CD4-positive, alpha-beta T cell treated with Interleukin-21 for 1 hour (primary cell): Measurements from ENCODE around the gene CDK6.

Source experiments
- DNase-seq: peaks from one replicate; pipeline ENCODE4 v3.0.0-alpha.2; 2020

CDK6 gene

GRCh38 chr7:92667816-92668535 is 168.4 kb downstream of the CDK6 start:
- no peak for DNase-seq

GRCh38 chr7:92665926-92666325 is 170.4 kb downstream of the CDK6 start:
- no peak for DNase-seq

GRCh38 chr7:92661651-92662050 is 174.7 kb downstream of the CDK6 start:
- no peak for DNase-seq

DNA sequence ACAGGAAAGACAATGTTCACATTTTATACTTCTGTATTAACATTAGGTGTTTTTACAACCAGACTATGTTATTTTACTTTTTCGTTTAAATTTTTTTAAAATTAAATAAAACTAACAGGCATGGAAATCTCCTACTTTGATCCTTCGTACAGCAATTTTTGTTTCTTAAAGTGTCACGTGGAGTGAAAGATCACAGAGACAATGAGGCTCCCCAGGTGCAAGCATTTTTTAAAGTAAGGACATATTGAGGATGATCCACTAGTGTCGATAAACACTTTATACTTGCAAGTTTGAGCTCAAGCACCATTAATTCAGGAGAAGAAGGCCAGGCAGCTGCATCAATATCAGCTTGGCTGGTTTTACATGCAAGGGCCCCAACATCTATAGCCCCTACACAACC is 177.7 kb downstream of the CDK6 start:
- no peak for DNase-seq

- DNase-seq = no peak
These were observed 179.0 kb downstream of the CDK6 start for GRCh38 chr7:92657391-92657790.

DNA sequence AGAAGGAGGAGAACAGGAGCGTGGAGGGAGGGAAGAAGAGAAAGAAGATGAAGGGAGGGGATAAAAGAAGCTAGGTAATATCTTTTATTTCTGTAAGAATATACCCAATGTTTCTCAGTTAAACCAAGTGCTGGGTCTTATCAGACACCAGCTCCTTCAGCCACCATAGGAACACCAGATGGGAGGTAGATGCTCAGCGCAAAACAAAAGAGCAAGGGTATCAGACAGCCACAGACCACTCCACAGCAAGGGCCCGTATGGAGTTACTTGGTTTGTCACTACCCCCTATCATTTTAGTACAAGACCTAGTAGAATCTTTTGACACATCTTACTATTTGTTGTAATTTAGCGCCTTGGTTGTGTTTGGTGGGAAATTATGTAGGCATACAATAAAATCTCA is 180.3 kb downstream of the CDK6 start:
- DNase-seq = no peak

GRCh38 chr7:92655346-92655884 is 181.0 kb downstream of the CDK6 start:
- no peak for DNase-seq

- DNase-seq = no peak
These were observed 183.2 kb downstream of the CDK6 start for GRCh38 chr7:92653136-92653535.

- DNase-seq = no peak
These were observed 183.8 kb downstream of the CDK6 start for GRCh38 chr7:92652536-92652935.

- DNase-seq = no peak
These were observed 186.0 kb downstream of the CDK6 start for GRCh38 chr7:92650391-92650790.

DNA sequence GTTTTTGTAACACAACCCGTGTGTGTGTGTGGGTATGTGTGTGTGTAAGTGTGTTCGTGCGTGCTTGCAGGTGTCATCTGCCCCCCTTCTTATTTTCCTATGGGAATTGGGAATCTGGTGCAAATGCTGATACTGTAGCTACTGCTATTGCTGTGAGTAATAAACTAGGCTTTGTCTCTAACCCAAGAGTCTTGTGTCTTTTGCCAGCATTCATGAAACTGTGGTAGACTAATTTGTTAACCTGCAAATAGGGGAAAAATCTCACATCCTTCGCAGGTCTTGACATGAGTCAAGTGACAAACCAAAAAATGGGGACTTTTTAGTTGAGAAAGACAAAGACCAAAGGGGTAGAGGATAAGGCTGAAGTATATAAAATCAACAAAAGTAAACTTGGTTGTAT is 188.3 kb downstream of the CDK6 start:
- DNase-seq = no peak

DNA sequence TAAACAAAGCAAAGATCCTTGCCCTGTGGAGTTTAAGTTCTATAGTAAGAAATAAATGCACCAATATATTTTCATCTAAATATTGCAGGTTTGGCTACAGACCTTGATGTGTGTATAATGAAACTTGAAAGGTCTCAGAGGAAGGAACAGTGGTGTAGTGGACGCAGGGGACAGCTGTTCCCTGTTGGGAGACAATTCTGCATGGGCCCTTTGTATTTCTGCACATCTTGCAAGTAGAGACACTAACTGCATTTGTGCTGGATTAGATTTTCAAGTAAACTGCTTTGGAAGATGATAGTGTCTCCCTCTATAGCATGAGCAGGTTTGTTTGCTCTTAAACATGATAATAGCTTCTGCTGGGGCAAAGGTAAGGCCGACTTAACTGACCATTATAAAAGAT is 188.7 kb downstream of the CDK6 start:
- no peak for DNase-seq

GRCh38 chr7:92647011-92647625 is 189.3 kb downstream of the CDK6 start:
- DNase-seq = no peak

DNA sequence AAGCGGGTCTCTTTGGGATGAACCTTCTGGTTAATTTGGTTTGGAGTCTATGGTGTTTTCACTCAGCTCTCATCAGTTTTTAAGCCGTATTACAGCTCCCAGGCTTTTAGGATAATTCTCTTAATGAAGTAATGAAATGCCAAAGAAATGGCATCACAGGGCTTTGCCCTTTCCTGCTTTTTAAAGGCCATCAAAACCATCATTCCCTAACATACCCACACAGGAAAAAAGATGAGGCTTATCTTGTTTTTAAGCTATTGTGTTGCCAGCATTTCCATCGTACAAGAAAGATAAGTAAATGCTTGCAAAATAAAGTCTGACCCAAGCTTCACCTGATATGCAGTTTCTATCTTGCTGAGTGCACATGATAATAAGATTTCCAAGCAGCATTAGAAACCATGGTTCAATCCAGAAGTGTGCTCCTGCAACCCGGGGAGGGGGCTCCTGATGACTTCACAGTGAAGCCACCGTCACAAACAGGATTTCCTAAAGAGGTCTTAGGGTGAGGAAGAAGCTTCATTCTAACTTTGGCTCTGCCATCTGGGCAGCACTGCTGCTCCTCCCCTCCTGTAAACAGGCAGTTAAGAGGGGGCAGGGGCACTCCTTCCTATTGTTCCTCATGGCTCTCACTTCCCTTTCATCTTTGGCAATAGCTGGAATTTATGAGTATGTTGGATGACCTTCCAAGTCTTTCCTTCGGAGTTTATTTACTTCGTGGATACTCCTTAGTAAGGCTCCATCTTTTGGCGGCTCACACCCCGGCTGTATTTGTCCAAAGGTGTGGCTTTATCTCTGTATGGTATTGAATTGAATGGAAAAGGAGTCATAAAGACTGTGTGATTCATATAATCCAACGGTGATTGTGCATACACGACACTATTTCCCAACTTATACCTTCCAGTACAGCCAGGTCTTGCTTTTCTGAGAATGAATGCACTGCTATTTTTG is 191.0 kb downstream of the CDK6 start:
- DNase-seq = no peak

DNA sequence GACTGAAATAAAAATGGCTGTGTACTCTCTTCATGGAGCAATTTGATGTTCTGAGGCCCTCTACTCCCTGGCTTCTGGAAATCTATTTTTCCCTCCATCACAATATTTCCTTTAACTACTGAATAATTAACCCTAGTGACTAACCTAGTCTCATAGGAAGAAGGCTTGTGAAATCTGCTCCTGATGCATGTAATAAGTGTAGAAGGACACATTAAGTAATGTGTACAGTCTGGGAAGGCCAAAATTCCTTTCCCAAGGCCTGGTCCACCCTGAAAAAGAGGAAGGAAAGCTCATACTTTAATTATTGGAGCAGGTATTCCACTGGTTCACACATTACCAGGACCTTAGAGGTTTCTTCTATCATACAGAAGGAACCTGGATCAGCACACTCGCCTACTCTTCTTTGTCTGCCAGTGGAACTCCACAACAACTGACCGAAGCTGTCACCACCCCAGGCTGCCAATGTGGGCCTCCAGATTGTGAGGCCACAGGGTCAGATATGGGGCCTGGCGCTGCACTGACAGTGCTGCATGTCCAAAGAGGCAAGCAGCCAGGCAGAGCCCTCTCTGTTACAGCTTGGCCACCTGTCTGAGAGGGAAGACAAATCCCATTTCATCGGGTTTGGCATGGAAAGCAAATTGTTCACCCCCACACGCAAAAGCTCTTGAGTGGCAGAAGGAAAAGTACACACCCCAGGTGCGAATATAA is 191.8 kb downstream of the CDK6 start:
- no peak for DNase-seq

- DNase-seq = no peak
These were observed 192.6 kb downstream of the CDK6 start for GRCh38 chr7:92643821-92644220.

DNA sequence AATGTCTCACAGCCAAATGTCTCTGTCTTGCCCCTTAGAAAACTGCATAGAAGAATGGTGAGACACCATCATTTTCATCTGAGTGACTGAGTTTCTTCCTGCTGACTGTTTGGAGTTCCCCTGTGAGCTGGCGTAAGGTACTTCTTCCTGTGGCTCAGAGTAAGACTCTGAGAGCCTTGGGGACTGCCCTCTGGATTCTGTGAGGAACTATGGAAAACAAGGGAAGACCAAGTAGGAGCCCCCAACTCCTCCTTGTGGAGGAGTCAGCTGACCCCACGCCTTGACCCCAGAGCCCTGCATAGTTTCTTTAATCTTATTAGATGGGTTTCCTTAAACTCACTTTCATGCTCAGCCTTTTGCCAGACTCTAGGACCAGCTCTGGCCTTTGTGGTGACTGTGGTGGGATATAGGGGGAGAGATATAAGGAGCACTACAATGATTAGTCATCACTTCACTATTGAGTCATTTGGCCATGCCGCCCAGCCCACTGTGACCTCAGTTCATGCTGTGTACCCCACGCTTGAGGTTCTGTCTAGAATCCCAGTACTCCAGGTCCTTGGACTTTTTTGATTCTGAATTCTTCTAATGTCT is 194.4 kb downstream of the CDK6 start:
- DNase-seq = peak; percentile 49

- no peak for DNase-seq
These were observed 196.4 kb downstream of the CDK6 start for GRCh38 chr7:92639966-92640365.

GRCh38 chr7:92639213-92639896 is 197.0 kb downstream of the CDK6 start:
- peak; percentile 34 for DNase-seq

DNA sequence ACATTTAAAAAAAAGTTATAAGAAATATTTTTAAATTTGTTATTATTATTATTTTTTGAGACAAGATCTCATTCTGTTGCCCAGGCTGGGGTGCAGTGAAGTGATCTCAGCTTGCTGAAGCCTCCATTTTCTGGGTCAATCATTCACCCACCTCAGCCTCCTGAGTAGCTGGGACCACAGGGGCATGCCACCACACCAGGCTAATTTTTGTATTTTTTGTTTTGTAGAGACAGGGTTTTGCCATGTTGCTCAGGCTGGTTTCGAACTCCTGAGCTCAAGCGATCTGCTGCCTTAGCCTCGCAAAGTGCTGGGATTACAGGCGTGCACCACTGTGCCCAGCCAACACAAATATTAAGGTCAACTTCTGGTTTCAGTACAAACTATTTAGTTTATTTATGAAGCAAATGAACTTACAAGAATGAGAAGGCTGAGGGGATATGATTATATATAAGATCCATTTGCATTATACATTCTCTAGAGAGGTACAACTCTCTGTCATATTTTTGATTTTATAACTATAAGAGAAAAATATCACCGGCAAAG is 200.3 kb downstream of the CDK6 start:
- no peak for DNase-seq

- no peak for DNase-seq
These were observed 200.8 kb downstream of the CDK6 start for GRCh38 chr7:92635538-92635937.
